Activated naive CD8-positive, alpha-beta T cell (primary cell): Measurements from ENCODE around the gene PSG7.
"Not testable (repeated sequence)": the region's sequence is repeated elsewhere in the genome, so short reads cannot be mapped to it uniquely, and the experiment has no call there.

Source experiments
- H3K27ac Mint-ChIP-seq: one replicate; pipeline ENCODE4 v1.8.0; 2021; ENCODE audit warnings: mixed read lengths
- H3K27me3 Mint-ChIP-seq: one replicate; pipeline ENCODE4 v1.8.0; 2021; ENCODE audit warnings: mixed read lengths
- H3K36me3 Mint-ChIP-seq: one replicate; pipeline ENCODE4 v1.8.0; 2021; ENCODE audit warnings: mixed read lengths
- H3K4me1 Mint-ChIP-seq: one replicate; pipeline ENCODE4 v1.8.0; 2021; ENCODE audit warnings: low read depth, mixed read lengths
- H3K4me3 Mint-ChIP-seq: one replicate; pipeline ENCODE4 v1.8.0; 2021; ENCODE audit warnings: mild to moderate bottlenecking, mixed read lengths
- H3K9me3 Mint-ChIP-seq: one replicate; pipeline ENCODE4 v1.8.0; 2021; ENCODE audit warnings: low read depth, mixed read lengths

Gene PSG7

GRCh38 chr19:42937107-42937506 lies at the start of gene PSG7:
Gene PSG7 (minus strand): TSS chr19:42937207. CDS start chr19:42937076, 131 bp downstream.
- H3K36me3 Mint-ChIP-seq, H3K27ac Mint-ChIP-seq, H3K9me3 Mint-ChIP-seq, H3K4me1 Mint-ChIP-seq, H3K4me3 Mint-ChIP-seq: not testable (repeated sequence)
- H3K27me3 Mint-ChIP-seq: peaks cover 11% of the 10 kb centered on the region

GRCh38 chr19:42985588-42985987 lies 48.6 kb upstream of the PSG7 start:
- Mint-ChIP-seq H3K4me3 (no peak overlapping the region), H3K27me3 (peaks cover 14% of the 10 kb centered on the region), H3K4me1 (no peaks in the 10 kb centered on the region), H3K36me3 (no peaks in the 10 kb centered on the region), H3K27ac (no peak overlapping the region), H3K9me3 (peaks cover 8% of the 10 kb centered on the region)

- H3K9me3 Mint-ChIP-seq: peaks cover 10% of the 10 kb centered on the region
- not testable (repeated sequence) for H3K4me1 Mint-ChIP-seq, H3K27ac Mint-ChIP-seq, H3K36me3 Mint-ChIP-seq, H3K4me3 Mint-ChIP-seq
- H3K27me3 Mint-ChIP-seq: peaks cover 14% of the 10 kb centered on the region
Observed at GRCh38 chr19:42982111-42982510, 45.1 kb upstream of the PSG7 start.

- H3K36me3 Mint-ChIP-seq, H3K27ac Mint-ChIP-seq, H3K4me1 Mint-ChIP-seq, H3K4me3 Mint-ChIP-seq, H3K9me3 Mint-ChIP-seq: not testable (repeated sequence)
- peaks cover 11% of the 10 kb centered on the region for H3K27me3 Mint-ChIP-seq
Observed at GRCh38 chr19:42971451-42971850, 34.4 kb upstream of the PSG7 start.

GRCh38 chr19:42965176-42965575 lies 28.2 kb upstream of the PSG7 start:
- no peaks in the 10 kb centered on the region for H3K36me3 Mint-ChIP-seq
- no peaks in the 10 kb centered on the region for H3K4me1 Mint-ChIP-seq
- H3K4me3 Mint-ChIP-seq: no peak overlapping the region
- H3K27ac Mint-ChIP-seq: no peak overlapping the region
- peaks cover 11% of the 10 kb centered on the region for H3K27me3 Mint-ChIP-seq
- no peaks in the 10 kb centered on the region for H3K9me3 Mint-ChIP-seq

- H3K4me3 Mint-ChIP-seq: no peak overlapping the region
Observed at GRCh38 chr19:42961119-42961518, 24.1 kb upstream of the PSG7 start.

GRCh38 chr19:42952126-42952525 lies 15.1 kb upstream of the PSG7 start:
- H3K27ac Mint-ChIP-seq, H3K4me1 Mint-ChIP-seq, H3K4me3 Mint-ChIP-seq, H3K27me3 Mint-ChIP-seq, H3K36me3 Mint-ChIP-seq, H3K9me3 Mint-ChIP-seq: not testable (repeated sequence)

More at GRCh38 chr19:42961119-42961518, 24.1 kb upstream of the PSG7 start:
- no peaks in the 10 kb centered on the region for H3K4me1 Mint-ChIP-seq
- H3K36me3 Mint-ChIP-seq: no peaks in the 10 kb centered on the region
- H3K27me3 Mint-ChIP-seq: peaks cover 11% of the 10 kb centered on the region
- no peaks in the 10 kb centered on the region for H3K9me3 Mint-ChIP-seq
- no peak overlapping the region for H3K27ac Mint-ChIP-seq

- not testable (repeated sequence) for H3K9me3 Mint-ChIP-seq, H3K36me3 Mint-ChIP-seq, H3K27ac Mint-ChIP-seq, H3K4me3 Mint-ChIP-seq, H3K4me1 Mint-ChIP-seq, H3K27me3 Mint-ChIP-seq
Observed at GRCh38 chr19:42951476-42951875, 14.5 kb upstream of the PSG7 start.

GRCh38 chr19:42942187-42942789 lies 5.3 kb upstream of the PSG7 start:
- Mint-ChIP-seq H3K27me3 (peaks cover 26% of the 10 kb centered on the region), H3K4me3 (no peak overlapping the region), H3K27ac (no peak overlapping the region), H3K36me3 (no peaks in the 10 kb centered on the region), H3K4me1 (no peaks in the 10 kb centered on the region), H3K9me3 (no peaks in the 10 kb centered on the region)

- H3K4me1 Mint-ChIP-seq, H3K36me3 Mint-ChIP-seq, H3K9me3 Mint-ChIP-seq, H3K4me3 Mint-ChIP-seq, H3K27ac Mint-ChIP-seq: not testable (repeated sequence)
- H3K27me3 Mint-ChIP-seq: peaks cover 10% of the 10 kb centered on the region
Observed at GRCh38 chr19:42934726-42935125, 2.3 kb downstream of the PSG7 start.

- H3K27ac Mint-ChIP-seq, H3K4me1 Mint-ChIP-seq, H3K36me3 Mint-ChIP-seq, H3K9me3 Mint-ChIP-seq, H3K27me3 Mint-ChIP-seq, H3K4me3 Mint-ChIP-seq: not testable (repeated sequence)
Observed at GRCh38 chr19:42934183-42934582, 2.8 kb downstream of the PSG7 start.

- not testable (repeated sequence) for H3K4me1 Mint-ChIP-seq, H3K9me3 Mint-ChIP-seq, H3K36me3 Mint-ChIP-seq, H3K27ac Mint-ChIP-seq, H3K27me3 Mint-ChIP-seq, H3K4me3 Mint-ChIP-seq
Observed at GRCh38 chr19:42933412-42933811, 3.6 kb downstream of the PSG7 start.

GRCh38 chr19:42932485-42933101 lies 4.4 kb downstream of the PSG7 start:
- not testable (repeated sequence) for H3K27me3 Mint-ChIP-seq, H3K27ac Mint-ChIP-seq, H3K36me3 Mint-ChIP-seq, H3K9me3 Mint-ChIP-seq, H3K4me3 Mint-ChIP-seq, H3K4me1 Mint-ChIP-seq

- H3K4me1 Mint-ChIP-seq, H3K4me3 Mint-ChIP-seq, H3K27ac Mint-ChIP-seq, H3K36me3 Mint-ChIP-seq, H3K9me3 Mint-ChIP-seq: not testable (repeated sequence)
- H3K27me3 Mint-ChIP-seq: peaks cover 16% of the 10 kb centered on the region
Observed at GRCh38 chr19:42930214-42930613, 6.8 kb downstream of the PSG7 start.

GRCh38 chr19:42928896-42929295 lies 8.1 kb downstream of the PSG7 start:
- peaks cover 16% of the 10 kb centered on the region for H3K27me3 Mint-ChIP-seq
- no peak overlapping the region for H3K4me3 Mint-ChIP-seq
- H3K4me1 Mint-ChIP-seq: no peaks in the 10 kb centered on the region
- no peaks in the 10 kb centered on the region for H3K36me3 Mint-ChIP-seq
- no peak overlapping the region for H3K27ac Mint-ChIP-seq
- H3K9me3 Mint-ChIP-seq: no peaks in the 10 kb centered on the region

GRCh38 chr19:42926781-42927180 lies 10.2 kb downstream of the PSG7 start:
- no peak overlapping the region for H3K27ac Mint-ChIP-seq
- peaks cover 16% of the 10 kb centered on the region for H3K27me3 Mint-ChIP-seq
- no peaks in the 10 kb centered on the region for H3K4me1 Mint-ChIP-seq
- H3K36me3 Mint-ChIP-seq: no peaks in the 10 kb centered on the region
- H3K4me3 Mint-ChIP-seq: no peak overlapping the region
- H3K9me3 Mint-ChIP-seq: no peaks in the 10 kb centered on the region
